ENCODE data around the gene FRMD6. TPM values are rescaled to one million over a fixed set of nuclear protein-coding genes. Genes with fewer than 3 reads are reported as not detected.

Gene FRMD6
- total RNA-seq, 2 donors from 2014 or later: 2.7 to 9.5 TPM

- Histone ChIP-seq H3K4me1 (no peaks in the 10 kb centered on the region), H3K4me3 (no peak overlapping the region), H3K9me3 (no peaks in the 10 kb centered on the region), H3K36me3 (no peaks in the 10 kb centered on the region), H3K27me3 (no peaks in the 10 kb centered on the region), H3K27ac (no peak overlapping the region), H3K9ac (ENCODE audit: low read depth in 2 of 2, low read length in 2 of 2) (no peak overlapping the region)
- no peak for DNase-seq
- intact Hi-C loops (cut with DNase I): no loop called here
- TF ChIP-seq, protein P1, sequence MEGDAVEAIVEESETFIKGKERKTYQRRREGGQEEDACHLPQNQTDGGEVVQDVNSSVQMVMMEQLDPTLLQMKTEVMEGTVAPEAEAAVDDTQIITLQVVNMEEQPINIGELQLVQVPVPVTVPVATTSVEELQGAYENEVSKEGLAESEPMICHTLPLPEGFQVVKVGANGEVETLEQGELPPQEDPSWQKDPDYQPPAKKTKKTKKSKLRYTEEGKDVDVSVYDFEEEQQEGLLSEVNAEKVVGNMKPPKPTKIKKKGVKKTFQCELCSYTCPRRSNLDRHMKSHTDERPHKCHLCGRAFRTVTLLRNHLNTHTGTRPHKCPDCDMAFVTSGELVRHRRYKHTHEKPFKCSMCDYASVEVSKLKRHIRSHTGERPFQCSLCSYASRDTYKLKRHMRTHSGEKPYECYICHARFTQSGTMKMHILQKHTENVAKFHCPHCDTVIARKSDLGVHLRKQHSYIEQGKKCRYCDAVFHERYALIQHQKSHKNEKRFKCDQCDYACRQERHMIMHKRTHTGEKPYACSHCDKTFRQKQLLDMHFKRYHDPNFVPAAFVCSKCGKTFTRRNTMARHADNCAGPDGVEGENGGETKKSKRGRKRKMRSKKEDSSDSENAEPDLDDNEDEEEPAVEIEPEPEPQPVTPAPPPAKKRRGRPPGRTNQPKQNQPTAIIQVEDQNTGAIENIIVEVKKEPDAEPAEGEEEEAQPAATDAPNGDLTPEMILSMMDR (IDR thresholded peaks at IDR 0.05): no peak
These were observed 68.2 kb downstream of the FRMD6 start for GRCh38 chr14:51719955-51720354.

GRCh38 chr14:51723990-51724389 lies 72.3 kb downstream of the FRMD6 start:
- no peaks in the 10 kb centered on the region for H3K36me3 ChIP-seq
- no peak overlapping the region for H3K27ac ChIP-seq
- H3K4me1 ChIP-seq: no peaks in the 10 kb centered on the region
- DNase-seq: no peak
- TF ChIP-seq, protein P1 (IDR thresholded peaks at IDR 0.05): no peak
- H3K4me3 ChIP-seq: no peak overlapping the region
- H3K9me3 ChIP-seq: no peaks in the 10 kb centered on the region
- no peak overlapping the region for H3K9ac ChIP-seq (ENCODE audit: low read depth in 2 of 2, low read length in 2 of 2)
- intact Hi-C loops (cut with DNase I): no loop called here
- H3K27me3 ChIP-seq: no peaks in the 10 kb centered on the region

DNA sequence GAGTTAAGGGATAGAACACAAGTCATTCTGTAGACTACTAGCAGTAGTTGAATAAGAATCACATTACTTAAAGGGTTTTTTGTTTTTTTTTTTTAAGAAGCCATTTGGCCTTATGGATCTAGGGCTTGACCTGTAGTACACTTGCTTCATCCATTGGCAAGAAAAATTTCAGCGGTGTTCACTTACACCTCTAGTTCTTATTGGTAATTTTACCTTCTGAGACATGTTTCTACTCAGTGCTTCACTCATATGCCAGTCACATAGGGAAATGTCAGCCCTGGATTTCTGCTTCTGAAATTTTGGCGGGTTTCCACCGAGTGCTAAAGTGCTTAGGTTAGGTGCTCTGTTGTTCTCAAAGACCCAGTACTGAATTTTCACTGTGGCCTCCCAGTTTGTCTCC lies 72.9 kb downstream of the FRMD6 start:
- TF ChIP-seq, protein P1 (IDR thresholded peaks at IDR 0.05): no peak
- Histone ChIP-seq H3K36me3 (no peaks in the 10 kb centered on the region), H3K4me3 (no peak overlapping the region), H3K27me3 (no peaks in the 10 kb centered on the region), H3K4me1 (no peaks in the 10 kb centered on the region), H3K9ac (ENCODE audit: low read depth in 2 of 2, low read length in 2 of 2) (no peak overlapping the region), H3K27ac (no peak overlapping the region), H3K9me3 (no peaks in the 10 kb centered on the region)
- no peak for DNase-seq
- intact Hi-C loops (cut with DNase I): no loop called here

- intact Hi-C loops (cut with DNase I): no loop called here
- no peaks in the 10 kb centered on the region for H3K4me1 ChIP-seq
- no peaks in the 10 kb centered on the region for H3K27me3 ChIP-seq
- no peaks in the 10 kb centered on the region for H3K36me3 ChIP-seq
- no peak overlapping the region for H3K27ac ChIP-seq
- DNase-seq: no peak
- no peak overlapping the region for H3K9ac ChIP-seq (ENCODE audit: low read depth in 2 of 2, low read length in 2 of 2)
- TF ChIP-seq, protein P1 (IDR thresholded peaks at IDR 0.05): no peak
- no peak overlapping the region for H3K4me3 ChIP-seq
- no peaks in the 10 kb centered on the region for H3K9me3 ChIP-seq
These were observed 73.4 kb downstream of the FRMD6 start for GRCh38 chr14:51725061-51725460.

DNA sequence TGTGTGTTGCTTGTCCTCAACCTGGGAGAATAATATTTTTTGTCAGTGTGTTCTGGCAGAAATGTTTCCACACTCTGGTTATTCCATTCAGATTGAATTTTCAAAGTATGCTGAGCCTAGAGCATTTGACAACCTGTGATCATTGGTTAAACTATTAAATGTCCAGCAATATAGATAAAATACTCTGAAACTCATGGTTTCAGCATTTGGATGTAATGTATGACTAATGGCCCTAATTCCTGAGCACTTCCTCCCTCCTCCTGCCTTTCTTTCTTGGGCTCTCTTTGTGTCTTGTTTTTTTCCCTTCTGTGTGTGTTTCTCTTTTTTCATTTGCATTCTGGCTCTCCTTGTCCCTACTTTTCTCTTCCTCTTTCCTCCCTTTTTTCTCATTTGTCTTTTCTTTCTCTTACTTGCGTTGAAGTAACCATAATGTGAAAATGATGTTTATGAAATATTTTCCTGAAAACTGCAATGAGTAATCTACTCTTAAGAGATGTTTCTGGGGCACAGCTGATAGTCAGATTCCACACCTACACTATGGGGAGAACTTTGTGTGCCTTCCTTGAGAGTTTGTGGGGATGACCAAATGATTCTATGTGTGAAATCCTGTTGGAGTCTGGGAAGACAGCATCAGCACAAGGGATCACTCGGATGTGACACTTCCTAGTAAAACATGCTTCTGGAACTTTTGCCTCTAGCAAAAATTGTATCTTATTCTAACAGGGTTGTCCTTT lies 74.6 kb downstream of the FRMD6 start:
- Histone ChIP-seq H3K9ac (ENCODE audit: low read depth in 2 of 2, low read length in 2 of 2) (no peak overlapping the region), H3K27me3 (no peaks in the 10 kb centered on the region), H3K27ac (no peak overlapping the region), H3K4me3 (no peak overlapping the region), H3K36me3 (no peaks in the 10 kb centered on the region), H3K9me3 (no peaks in the 10 kb centered on the region), H3K4me1 (no peaks in the 10 kb centered on the region)
- DNase-seq: no peak
- TF ChIP-seq, protein P1 (IDR thresholded peaks at IDR 0.05): no peak
- intact Hi-C loops (cut with DNase I): no loop called here
